Left lung (tissue), 10 donors: ENCODE results near the gene TSPAN2. TPM values are rescaled to one million over a fixed set of nuclear protein-coding genes. Genes with fewer than 3 reads are reported as not detected.
A peak's percentile ranks its signal among the peaks of the same experiment; 100 is the strongest.

Experiments
- ATAC-seq: fragments of 200-7000 bp; cut with Tn5 transposase; one replicate; pipeline ENCODE4 v1.9.1; 2020; ENCODE audit warnings: moderate library complexity
- DNase-seq, 4 donors: peaks; one replicate each; pipeline ENCODE4 v3.0.0-alpha.2; 2013 to 2020
- H3K27ac ChIP-seq, 2 donors: fragments of 200-600 bp; sonication (generic) in 1 of 2; one replicate each; pipeline versions ENCODE4 v1.5.0 to v1.8.0; 2020 to 2021
- H3K27me3 ChIP-seq, 2 donors: fragments of 200-600 bp; sonication (generic) in 1 of 2; one replicate each; pipeline versions ENCODE4 v1.5.0 to v1.8.0; 2020 to 2021
- H3K36me3 ChIP-seq, 2 donors: fragments of 200-600 bp; sonication (generic) in 1 of 2; one replicate each; pipeline versions ENCODE4 v1.5.0 to v1.8.0; 2020 to 2021
- H3K4me1 ChIP-seq, 2 donors: fragments of 200-600 bp; one replicate each; pipeline ENCODE4 v1.8.0; 2021
- H3K4me3 ChIP-seq, 2 donors: fragments of 200-600 bp; sonication (generic) in 1 of 2; one replicate each; pipeline versions ENCODE4 v1.5.0 to v1.8.0; 2020 to 2021; ENCODE audit warnings: mild to moderate bottlenecking in 1 of 2
- H3K9me3 ChIP-seq, 2 donors: fragments of 200-600 bp; sonication (generic) in 1 of 2; one replicate each; pipeline versions ENCODE4 v1.5.0 to v1.8.0; 2020 to 2021
- intact Hi-C, 2 donors: fragments of 100-400 bp; cut with DNase I; formaldehyde crosslinking; loops; one replicate each; pipeline versions ENCODE4 v1.11.2 to v1.14.2; 2022
- polyA plus RNA-seq, 6 donors: library from polyadenylated mRNA; unstranded; fragments of 120-200 nt; gene quantifications; one replicate each; pipeline ENCODE4 v1.2.1, GENCODE V29; 2013; ENCODE audit not compliant: insufficient read length in 6 of 6
- total RNA-seq, 2 donors: library from RNA; stranded (reverse); fragmentation: NEBNext Ultra II Directional; extraction: Animal tissue kit (Norgen Biotek cat#: 25700); gene quantifications; one replicate each; pipeline ENCODE4 v1.2.1, GENCODE V29; 2021
- TF ChIP-seq, protein P1 (sequence below), 2 donors: fragments of 200-600 bp; sonication (generic) in 1 of 2; IDR thresholded peaks; one replicate each; pipeline versions ENCODE4 v1.5.0 to v1.8.0; 2021; ENCODE audit warnings: antibody characterized with exemption in 2 of 2
- donor health status: DM: no; HTN: yes; CAD: no.
- donor health status: DM: no; HTN: no; CAD: no.

TSPAN2 gene
- total and polyA plus RNA-seq, 8 donors: 7.9 to 10.6 (median 8.8) TPM

DNA sequence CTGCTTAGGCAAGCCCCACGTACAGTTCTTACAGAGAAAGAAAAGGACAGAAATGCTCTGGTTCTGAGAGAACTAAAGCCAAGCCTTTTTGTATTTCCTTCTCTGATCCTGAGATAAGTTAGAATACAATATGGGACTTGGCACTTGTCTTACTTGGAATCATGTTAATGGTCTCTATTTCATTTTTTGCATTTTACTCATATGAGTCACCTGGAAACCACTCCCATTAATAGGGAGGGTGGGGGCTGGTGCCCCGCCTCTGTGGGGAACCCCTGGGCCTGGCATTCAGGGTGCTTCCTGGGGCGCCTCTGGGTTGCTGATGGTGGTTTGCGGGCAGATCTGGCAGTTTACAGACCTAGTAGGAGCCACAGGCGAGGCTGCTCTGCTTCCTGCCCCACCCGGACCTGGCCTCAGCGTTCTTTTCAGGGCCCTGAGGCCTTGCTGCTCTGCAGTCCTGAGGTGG is 26.7 kb downstream of the TSPAN2 start:
- Histone ChIP-seq H3K9me3 (no peaks in the 10 kb centered on the region), H3K27me3 (no peaks in the 10 kb centered on the region), H3K4me3 (no peak overlapping the region), H3K27ac (peak overlapping the region in 1 of 2 donors; percentile 66), H3K4me1 (peaks cover 0 to 16% of the 10 kb centered on the region in 2 donors), H3K36me3 (peaks cover 0 to 9% of the 10 kb centered on the region in 2 donors)
- DNase-seq (peak in 2 of 4 donors; percentile 51 to 80), ATAC-seq (peak; percentile 79)
- TF ChIP-seq, protein P1, sequence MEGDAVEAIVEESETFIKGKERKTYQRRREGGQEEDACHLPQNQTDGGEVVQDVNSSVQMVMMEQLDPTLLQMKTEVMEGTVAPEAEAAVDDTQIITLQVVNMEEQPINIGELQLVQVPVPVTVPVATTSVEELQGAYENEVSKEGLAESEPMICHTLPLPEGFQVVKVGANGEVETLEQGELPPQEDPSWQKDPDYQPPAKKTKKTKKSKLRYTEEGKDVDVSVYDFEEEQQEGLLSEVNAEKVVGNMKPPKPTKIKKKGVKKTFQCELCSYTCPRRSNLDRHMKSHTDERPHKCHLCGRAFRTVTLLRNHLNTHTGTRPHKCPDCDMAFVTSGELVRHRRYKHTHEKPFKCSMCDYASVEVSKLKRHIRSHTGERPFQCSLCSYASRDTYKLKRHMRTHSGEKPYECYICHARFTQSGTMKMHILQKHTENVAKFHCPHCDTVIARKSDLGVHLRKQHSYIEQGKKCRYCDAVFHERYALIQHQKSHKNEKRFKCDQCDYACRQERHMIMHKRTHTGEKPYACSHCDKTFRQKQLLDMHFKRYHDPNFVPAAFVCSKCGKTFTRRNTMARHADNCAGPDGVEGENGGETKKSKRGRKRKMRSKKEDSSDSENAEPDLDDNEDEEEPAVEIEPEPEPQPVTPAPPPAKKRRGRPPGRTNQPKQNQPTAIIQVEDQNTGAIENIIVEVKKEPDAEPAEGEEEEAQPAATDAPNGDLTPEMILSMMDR (IDR thresholded peaks at IDR 0.05): no peak
- intact Hi-C loops: no loop called here

DNA sequence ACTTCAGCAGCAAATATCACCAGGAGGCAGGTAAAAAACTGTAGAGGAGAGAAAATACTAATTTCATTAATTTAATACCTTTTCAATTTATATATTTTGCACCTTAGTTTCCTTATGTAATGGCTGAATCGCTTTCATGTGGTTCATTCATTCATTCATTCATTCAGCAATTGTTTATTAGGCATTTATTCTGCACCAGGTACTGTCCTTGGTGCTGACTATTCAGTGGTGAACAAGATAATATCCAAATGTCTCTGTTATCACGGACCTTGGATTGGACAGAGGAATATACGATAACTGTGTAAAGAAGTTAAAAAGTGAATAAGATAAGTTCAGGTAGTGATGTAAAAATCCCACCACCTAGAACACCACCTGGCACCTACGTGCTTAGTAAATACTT is 28.8 kb downstream of the TSPAN2 start:
- Histone ChIP-seq H3K9me3 (no peaks in the 10 kb centered on the region), H3K36me3 (peaks cover 0 to 23% of the 10 kb centered on the region in 2 donors), H3K4me3 (no peak overlapping the region), H3K4me1 (peaks cover 0 to 16% of the 10 kb centered on the region in 2 donors), H3K27ac (no peak overlapping the region), H3K27me3 (no peaks in the 10 kb centered on the region)
- TF ChIP-seq, protein P1 (IDR thresholded peaks at IDR 0.05): no peak
- ATAC-seq (no peak), DNase-seq (no peak)
- intact Hi-C loops: no loop called here

DNA sequence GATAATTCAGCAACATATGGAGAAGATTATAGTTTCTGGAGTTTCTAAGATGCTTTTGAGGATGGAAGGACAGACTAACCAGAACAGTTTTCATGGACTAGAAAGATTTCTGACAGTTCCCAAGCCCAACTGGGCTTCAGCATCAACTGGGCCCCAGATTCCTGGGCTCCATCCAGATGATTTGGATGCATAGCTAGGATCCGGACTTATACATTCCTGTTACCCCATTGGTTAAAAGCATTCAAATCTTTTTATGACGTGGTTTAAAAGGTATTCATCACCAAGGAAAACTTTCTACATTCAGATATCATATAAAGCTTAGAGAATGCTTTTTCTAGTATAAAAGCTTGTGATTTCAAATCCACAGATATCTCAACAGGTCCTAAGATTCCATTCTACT is 30.0 kb downstream of the TSPAN2 start:
- ATAC-seq: no peak
- Histone ChIP-seq H3K4me1 (peaks cover 0 to 16% of the 10 kb centered on the region in 2 donors), H3K36me3 (peaks cover 0 to 23% of the 10 kb centered on the region in 2 donors), H3K9me3 (no peaks in the 10 kb centered on the region), H3K27me3 (no peaks in the 10 kb centered on the region), H3K4me3 (no peak overlapping the region), H3K27ac (no peak overlapping the region)
- TF ChIP-seq, protein P1 (IDR thresholded peaks at IDR 0.05): no peak
- intact Hi-C loops: loop anchor here in 1 of 2 donors (10.0 kb wide), 1 partner anchor 75 kb away; no protein-coding TSS in a partner anchor
- DNase-seq: no peak

DNA sequence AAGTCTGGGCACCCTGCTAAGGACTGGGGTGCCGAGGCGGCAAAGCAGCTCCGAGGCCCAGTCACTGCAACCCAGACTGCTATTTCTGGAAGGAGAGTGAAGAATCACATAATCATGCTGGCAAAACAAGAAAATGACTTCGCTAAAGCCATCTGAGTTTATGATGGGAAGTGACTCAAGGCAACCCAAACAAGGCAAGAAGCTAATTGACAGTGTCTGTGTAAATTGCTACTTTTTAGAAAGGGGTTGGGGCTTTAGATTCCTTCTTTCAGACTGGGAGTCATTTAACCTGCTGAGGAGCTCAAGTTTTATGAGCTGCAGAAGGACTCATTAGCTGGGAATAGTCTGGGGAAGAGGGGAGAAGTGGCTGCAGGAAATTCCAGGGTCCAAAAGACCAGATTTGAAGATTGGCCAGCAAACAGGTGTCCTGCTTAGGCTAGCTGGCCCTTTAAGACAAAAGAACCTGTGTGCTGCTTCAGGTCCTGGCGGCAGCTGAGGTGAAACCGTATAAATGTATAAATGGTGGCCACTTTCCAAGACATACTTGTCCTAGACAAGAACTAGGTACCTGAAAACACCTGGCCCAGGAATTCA is 31.5 kb downstream of the TSPAN2 start:
- TF ChIP-seq, protein P1 (IDR thresholded peaks at IDR 0.05): no peak
- Histone ChIP-seq H3K4me3 (no peak overlapping the region), H3K4me1 (peaks cover 0 to 12% of the 10 kb centered on the region in 2 donors), H3K27me3 (no peaks in the 10 kb centered on the region), H3K9me3 (no peaks in the 10 kb centered on the region), H3K36me3 (peaks cover 0 to 23% of the 10 kb centered on the region in 2 donors), H3K27ac (no peak overlapping the region)
- DNase-seq (no peak), ATAC-seq (no peak)
- intact Hi-C loops: loop anchor here in 1 of 2 donors (10.0 kb wide), 1 partner anchor 73 kb away; no protein-coding TSS in a partner anchor

DNA sequence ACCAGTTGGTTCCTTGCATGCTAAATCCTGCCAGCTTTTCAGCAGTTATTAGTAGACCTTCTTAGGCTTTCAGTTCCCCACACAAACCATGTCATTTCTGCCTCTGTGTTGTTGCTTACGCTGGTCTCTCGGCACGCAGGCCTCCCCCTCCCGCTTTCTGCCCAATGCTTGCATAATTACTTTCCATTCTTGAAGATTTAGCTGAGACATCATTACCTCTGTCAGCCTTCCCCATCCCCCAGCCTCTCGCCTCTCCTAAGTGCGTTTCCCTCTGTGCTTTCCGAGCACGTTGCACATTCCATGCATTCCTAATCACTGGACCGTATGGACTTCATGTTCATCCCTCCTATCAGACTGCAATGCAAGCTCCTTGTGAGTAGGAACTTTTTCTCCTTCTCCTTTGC is 32.9 kb downstream of the TSPAN2 start:
- no peaks in the 10 kb centered on the region for H3K9me3 ChIP-seq
- DNase-seq (peak in 3 of 4 donors; percentile 25 to 43 (median 40)), ATAC-seq (peak; percentile 60)
- H3K36me3 ChIP-seq: peaks cover 0 to 23% of the 10 kb centered on the region in 2 donors
- H3K4me1 ChIP-seq: no peaks in the 10 kb centered on the region
- H3K27ac ChIP-seq: no peak overlapping the region
- intact Hi-C loops: loop anchor here in 1 of 2 donors (10.0 kb wide), 1 partner anchor 72 kb away; no protein-coding TSS in a partner anchor
- no peak overlapping the region for H3K4me3 ChIP-seq
- no peaks in the 10 kb centered on the region for H3K27me3 ChIP-seq
- TF ChIP-seq, protein P1 (IDR thresholded peaks at IDR 0.05): no peak
